ENCODE results near the gene TACC2. TPM values are rescaled to one million over a fixed set of nuclear protein-coding genes. Genes with fewer than 3 reads are reported as not detected.
A peak's percentile ranks its signal among the peaks of the same experiment; 100 is the strongest.

TACC2 gene
- total RNA-seq, 1 donor from 2014 or later = 92.5 TPM

DNA sequence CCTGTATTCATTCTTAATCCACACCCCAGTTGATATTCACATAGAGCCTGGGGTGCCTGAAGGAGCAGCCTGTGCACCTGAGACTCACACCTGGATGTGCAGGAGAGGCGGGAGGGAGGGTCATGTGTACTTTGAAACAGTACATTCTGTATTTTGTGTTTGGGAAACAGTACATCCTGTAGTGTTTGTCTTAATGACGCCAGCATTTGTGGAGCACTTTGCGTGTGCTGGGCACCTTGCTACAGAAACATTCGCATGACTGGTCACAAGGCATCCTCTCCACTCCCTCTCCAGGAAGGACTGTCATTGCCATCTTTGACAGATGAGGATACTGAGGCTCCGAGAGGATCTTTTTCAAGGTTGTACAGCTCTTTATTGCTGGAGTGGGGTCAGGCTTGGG is 132.1 kb downstream of the TACC2 start:
- no peak for DNase-seq (ENCODE audit: low spot score)

GRCh38 chr10:122122493-122122892 is 133.5 kb downstream of the TACC2 start:
- DNase-seq (ENCODE audit: low spot score) = no peak

DNA sequence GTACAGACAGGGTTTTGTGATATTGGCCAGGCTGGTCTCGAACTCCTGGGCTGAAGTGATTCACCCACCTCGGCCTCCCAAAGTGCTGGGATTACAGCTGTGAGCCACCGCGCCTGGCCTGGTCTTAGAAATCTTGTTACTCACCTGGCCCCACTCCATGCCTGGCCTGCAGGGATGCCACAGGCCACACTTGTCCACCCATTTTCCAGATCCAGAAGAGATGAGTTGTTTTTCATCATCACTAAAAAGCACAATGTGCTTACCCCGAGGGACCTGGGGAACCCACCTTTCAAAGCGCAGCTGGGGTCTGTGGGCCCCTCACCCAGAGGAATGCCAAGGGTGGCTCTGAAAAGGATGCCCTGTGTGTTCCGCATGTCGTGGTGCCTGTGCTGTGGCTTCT is 134.2 kb downstream of the TACC2 start:
- DNase-seq (ENCODE audit: low spot score) = no peak

DNA sequence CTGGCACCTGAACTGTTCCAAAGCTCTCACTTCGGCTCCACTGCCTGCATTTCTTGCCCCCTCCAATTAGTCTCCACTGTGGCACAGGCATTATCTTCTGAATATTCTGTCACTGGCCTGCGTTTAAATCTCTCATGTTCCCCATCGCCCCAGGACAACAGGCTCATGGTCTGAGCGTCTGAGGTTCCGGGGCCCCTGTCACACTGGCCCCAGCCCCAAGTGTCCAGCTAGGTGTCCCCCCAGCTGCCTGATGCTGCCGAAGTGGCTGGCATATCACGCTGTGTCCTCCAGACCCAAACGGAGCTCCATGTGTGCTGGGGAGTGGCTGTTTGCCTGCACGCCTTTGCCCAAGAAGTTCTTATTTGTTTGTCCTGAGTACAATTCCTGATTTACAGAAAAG is 135.4 kb downstream of the TACC2 start:
- no peak for DNase-seq (ENCODE audit: low spot score)

DNA sequence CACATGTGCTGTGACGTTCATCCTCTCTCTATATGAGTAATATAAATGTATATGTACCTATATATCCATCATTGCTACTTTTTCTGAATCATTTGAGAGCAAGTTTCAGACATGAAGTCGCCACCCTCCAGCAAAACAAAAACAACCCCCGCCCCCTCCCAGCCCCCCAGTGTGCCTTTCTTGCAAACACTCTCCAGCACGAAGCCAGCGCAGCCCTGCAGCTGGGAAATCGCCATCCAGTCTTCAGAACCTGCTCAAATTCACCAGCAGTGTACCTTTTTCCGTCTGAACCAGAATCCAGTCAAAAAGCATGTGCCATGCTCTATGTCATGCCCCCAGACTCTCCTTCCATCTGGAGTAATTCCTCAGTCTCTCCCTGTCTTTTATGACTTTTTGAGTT is 135.8 kb downstream of the TACC2 start:
- no peak for DNase-seq (ENCODE audit: low spot score)

DNA sequence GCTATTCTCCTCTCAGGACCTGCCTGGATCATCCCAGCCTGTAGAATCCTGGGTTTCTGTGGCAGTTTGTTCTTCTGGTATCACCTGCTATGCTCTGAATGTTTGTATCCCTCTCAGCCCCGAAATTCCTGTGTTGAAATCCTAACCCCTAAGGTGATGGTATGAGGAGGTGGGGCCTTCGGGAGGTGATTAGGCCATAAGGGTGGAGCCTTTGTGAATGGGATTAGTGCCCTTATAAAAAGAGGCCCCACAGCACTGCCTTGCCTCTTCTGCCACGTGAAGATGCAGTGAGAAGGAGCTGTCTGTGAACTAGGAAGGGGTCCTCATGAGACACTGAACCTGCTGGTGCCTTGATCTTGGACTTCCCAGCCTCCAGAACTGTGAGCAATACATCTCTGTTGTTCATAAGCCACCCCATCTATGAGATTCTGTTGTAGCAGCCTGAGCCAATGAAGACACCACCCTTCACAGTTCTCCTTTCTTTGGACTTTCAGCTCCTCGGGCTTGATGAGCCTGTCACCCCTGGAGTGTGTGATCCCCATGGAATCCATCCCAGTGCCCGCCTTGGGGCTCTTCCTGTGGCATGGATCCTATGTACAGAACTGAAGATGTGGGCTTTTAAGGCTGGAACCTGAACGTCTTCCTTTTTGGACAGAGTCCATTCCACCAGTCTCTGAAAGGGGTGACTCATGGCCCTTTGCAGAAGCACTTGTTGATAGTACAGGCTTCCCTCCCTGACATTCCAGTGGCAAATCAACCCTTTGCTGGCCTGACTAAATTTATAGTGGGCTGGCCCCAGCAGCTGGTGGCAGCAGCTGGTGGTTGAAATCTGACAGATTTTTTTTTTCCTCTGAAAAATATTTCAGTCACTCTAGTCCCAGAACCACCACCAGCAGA is 138.0 kb downstream of the TACC2 start:
- DNase-seq (ENCODE audit: low spot score) = peak; percentile 55

- DNase-seq (ENCODE audit: low spot score) = no peak
Measured at GRCh38 chr10:122127943-122128342, 139.0 kb downstream of the TACC2 start.

DNA sequence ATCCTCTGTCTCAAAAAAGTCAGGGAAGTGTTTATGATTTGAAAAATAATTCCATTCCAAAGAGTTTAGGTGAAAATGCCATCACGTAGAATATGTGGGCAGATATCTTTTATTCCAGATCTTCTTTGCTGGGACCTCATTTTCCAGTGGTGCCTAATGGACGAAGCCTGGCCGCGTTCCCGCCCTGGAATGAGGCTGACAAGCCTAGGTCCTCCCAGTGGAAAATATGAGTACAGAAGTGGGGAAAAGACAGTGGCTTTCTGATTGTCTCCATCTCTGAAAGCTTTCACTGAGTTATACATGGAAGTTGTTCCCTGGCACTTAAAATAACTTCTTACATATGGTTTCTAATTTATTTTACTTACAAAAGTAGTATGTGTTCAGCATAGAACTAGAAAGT is 139.4 kb downstream of the TACC2 start:
- DNase-seq (ENCODE audit: low spot score) = peak; percentile 44

GRCh38 chr10:122130474-122131110 is 141.6 kb downstream of the TACC2 start:
- no peak for DNase-seq (ENCODE audit: low spot score)

- no peak for DNase-seq (ENCODE audit: low spot score)
Measured at GRCh38 chr10:122132331-122132755, 143.4 kb downstream of the TACC2 start.

DNA sequence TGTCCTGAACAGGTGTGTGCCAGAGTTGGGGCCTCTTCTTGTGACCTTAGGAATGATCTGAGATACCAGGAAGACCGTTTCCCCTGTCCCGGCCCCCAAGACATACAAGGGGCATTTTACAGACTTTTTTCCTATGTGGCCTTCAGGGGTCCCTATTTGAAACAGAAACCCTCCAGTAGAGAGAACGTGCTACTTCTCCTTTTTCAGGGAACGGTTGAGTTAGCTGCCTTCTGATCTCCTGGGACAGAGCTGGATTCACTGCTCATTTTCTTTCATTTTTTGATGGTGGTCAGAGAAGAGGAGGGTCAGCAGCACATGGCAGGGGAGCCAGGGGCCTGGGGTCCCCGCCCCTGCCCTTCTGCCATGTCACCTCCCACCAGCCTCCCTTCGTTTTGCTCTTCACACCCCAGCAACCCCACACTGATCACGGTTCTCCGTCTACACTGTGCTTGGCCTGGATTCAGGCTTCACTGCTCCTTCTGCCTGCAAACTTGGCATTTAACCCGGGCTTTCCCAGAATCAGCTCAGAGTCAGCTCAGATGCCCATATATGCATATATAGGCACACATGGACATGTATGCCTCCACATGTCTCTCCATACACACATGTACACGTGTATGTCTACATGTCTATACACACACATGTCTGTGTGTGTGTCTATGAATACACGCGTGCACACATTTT is 144.1 kb downstream of the TACC2 start:
- DNase-seq (ENCODE audit: low spot score) = no peak

DNA sequence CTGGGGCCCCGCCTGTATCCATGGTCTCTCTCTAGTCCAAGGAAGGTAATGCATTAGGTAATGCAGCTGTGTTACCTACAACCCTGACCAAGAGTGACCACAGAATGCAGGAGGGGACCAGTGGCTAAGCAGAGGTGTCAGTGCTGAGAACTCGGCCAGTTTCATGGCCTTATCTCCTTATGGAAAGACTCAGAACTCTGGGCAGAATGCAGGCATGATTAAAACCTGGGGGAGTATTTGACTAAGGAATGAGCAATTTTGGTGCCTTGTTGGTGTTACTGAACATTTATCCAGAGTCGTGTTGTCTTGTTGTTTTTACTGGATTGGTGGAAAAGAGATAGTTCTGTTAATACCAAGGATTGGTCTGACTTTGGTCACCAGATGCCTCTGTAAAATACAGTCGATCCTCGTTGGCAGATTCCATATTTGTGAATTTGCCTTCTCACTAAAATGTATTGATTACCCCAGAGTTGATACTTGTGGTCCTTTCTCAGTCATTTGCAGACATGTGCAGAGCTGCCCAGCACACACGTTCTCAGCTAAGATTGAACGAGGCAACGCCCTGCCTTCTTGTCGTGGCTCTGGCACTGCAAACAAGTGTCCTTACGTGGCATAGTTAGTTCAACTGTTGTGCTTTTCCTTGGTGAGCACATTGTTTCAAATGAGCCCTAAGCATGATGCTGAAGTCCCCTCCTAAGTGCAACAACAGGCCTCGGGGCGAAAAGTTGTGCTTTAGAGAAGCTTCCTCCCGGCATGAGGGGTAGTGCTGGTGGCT is 146.5 kb downstream of the TACC2 start:
- DNase-seq (ENCODE audit: low spot score) = no peak

DNA sequence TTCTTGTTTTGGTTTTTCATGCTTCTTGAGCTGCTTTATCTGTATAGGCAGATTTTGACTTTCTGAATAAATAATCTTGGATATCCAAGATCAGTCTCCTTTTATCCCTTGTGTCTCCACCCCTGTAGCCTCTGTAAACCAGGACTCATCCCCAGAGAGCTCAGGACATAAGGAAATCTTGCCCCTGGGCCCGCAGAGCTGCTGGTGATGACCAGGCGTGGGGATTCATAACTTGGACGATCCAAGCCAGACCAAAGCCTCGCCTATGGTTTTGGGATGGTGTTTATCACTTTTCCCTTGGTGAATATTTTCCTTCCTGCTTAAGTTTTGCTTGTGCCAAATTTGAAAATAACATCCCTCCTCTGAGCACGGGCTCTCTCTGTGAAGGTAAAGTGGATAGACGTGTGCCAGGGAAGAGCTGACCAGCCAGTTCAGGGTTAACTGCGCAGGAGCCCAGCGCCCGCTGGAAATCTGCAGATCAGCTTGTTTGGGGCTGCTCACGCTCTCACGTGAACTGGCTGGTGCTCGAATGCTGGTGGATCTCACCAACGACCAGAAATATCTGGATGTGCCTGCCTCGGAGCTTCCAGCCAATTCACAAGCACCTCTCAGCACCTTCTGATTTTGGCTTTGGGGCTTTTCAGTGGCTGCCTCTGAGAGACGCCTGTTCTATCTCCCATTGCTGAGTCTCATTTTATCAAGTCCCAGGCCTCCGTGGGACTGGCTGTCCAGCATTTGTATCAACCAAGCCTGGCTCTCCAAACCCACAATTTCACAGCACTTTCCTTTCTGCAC is 150.1 kb downstream of the TACC2 start:
- no peak for DNase-seq (ENCODE audit: low spot score)

DNA sequence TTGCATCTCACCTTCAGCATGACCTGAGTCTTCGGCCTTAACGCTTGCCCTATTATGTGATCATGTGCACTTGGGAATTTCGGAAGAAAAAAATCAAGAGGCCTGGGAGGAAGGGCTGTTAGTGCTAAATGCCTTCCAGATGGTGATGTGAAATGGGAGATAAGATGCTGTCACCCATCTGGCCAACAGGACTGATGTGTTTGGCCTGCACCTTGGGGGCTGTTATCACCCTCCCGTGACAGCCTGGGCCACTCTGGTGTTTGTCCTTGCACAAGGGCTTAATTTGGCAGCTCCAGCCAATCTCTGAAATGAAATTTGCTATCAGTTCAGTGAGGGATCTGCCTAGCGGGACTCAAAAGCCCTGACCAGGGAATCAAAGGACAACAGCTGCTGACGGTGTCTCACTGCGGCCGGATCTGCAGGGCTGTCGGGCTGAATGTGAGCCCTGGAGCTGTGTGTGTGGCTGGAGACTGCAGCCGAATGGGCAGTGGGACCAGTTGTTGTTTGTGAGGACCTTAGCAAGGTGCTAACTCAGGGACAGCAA is 150.7 kb downstream of the TACC2 start:
- DNase-seq (ENCODE audit: low spot score) = no peak

DNA sequence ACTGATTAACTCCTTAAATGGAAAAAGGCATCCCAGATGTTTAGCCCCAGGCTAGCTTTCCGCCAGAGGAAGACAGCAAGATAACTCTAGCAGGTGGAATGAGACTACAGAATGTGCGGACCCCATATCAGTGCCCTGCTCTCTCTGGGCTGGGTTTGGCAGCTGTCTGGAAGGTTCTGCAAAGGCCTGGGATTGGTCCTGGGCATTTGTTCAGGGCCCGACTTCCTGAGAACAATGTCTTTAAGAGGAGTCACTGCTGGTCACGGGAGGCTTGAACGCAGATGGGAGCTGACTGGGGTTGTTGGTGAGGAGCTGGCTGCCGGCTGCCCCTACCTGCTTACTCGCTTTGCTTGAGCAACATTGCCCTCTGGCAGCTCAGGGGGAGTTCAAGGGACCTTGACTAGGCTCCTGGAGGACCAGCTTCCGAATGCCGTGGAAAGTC is 151.5 kb downstream of the TACC2 start:
- no peak for DNase-seq (ENCODE audit: low spot score)

GRCh38 chr10:122140941-122141623 is 152.1 kb downstream of the TACC2 start:
- DNase-seq (ENCODE audit: low spot score) = peak; percentile 45

DNA sequence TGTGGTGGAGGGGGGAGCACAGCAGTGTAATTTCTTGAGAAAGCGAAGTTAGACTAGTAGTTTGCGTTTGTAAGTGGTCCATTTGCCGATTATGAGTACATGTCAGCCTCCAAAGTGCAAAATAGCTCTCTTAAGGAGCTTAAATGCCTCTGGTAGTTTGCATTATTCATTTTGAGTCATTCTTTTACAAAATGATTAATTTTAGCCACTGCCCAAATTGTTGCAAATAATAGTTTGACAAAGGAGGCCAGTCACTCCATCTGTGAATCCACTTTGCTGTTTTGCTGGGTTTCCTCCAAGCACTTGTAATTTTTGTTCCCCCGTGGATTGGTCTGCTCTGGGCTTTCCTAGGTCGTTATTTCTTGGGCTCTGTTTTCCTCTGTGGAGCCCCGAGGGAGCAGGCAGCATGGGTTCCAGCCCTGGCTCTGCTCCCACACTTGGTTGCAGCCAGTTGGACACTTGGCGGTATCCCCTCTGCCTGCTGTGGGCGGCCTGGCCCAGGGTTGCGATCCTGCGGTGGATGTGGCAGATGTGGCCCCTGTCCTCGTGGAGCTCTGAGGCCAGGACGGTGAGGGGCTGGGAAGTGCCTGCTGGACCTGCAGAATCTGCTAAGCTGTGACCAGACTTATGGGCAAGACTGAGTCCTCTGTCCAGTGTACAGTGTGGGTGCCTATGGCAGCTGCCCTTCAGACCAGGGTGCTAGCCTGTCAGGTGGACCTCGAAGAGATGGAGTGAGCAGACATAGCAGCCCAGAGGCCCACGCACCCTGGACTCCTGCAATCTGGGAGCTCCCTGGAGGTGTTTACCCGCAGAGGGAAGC is 153.1 kb downstream of the TACC2 start:
- no peak for DNase-seq (ENCODE audit: low spot score)

DNA sequence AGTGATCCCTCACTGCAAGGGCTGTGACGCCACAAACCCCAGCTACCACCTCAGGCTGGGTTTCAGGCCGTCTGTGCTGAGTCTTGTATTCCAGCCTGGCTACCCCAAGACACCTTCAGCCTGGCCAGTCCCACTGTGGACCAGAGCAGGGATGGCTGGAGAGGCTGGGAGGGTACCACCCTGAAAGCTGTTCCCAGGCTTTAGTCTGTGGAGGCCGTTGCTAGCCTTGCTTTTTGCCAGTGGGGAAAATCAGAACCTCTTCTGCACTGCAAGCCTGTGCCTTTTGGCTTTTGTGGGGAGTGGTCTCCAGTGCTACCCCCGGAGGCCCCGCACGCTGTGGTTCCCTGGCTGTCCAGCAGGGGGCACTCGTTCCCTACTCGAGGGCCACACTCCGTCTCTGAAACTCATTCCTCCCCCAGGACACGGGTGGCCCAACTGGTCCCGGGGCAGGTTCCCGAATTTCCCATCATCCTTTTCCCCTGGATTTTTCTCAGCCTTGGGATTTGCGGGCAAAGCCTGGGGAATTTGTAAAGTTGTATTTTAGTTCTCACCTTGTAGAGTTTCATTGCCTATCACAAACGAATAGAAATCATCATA is 153.8 kb downstream of the TACC2 start:
- no peak for DNase-seq (ENCODE audit: low spot score)
